ENCODE results near the gene MRPL42.

- TF ChIP-seq CTCF (IDR thresholded peaks at IDR 0.05): peak; percentile 96
- no peak for TF ChIP-seq NRF1 (IDR thresholded peaks at IDR 0.05; ENCODE audit: low read depth, low read length)
- TF ChIP-seq PBX3 (IDR thresholded peaks at IDR 0.05): no peak
- no peak for TF ChIP-seq SIN3A (IDR thresholded peaks at IDR 0.05; ENCODE audit: borderline replicate concordance, low read depth, low read length)
- TF ChIP-seq EP300 (IDR thresholded peaks at IDR 0.05; ENCODE audit: borderline replicate concordance in 1 of 2, low read depth in 1 of 2, low read length in 1 of 2): no peak
- no peak for TF ChIP-seq RFX5 (IDR thresholded peaks at IDR 0.05; ENCODE audit: low read length)
Measured at GRCh38 chr12:93502802-93503623, 35.7 kb downstream of the MRPL42 start.

All from SK-N-SH (cell line).